ENCODE data around the gene MXRA7. TPM values are rescaled to one million over a fixed set of nuclear protein-coding genes. Genes with fewer than 3 reads are reported as not detected.

The MXRA7 gene
- total and polyA plus RNA-seq, 2 donors (not counting 3 experiments of a cell fraction or from before 2014, with no cell fraction given) = 49.5 to 95.8 TPM

- Histone ChIP-seq H3K36me3 (ENCODE audit: control insufficient read depth in 2 of 2, extremely low read depth in 1 of 2, insufficient read depth in 2 of 2, low read length in 2 of 2) (no peaks in the 10 kb centered on the region), H4K20me1 (replicated peaks; ENCODE audit: control insufficient read depth, extremely low read depth, insufficient read depth, low read length) (no peaks in the 10 kb centered on the region), H3K9me1 (replicated peaks; ENCODE audit: control insufficient read depth, extremely low read depth, insufficient read depth, low read length) (no peaks in the 10 kb centered on the region), H3K9me3 (replicated peaks; ENCODE audit: control insufficient read depth, insufficient read depth, low read length) (no peaks in the 10 kb centered on the region), H3K4me1 (ENCODE audit: control insufficient read depth, extremely low read depth, insufficient read depth, low read length) (no peaks in the 10 kb centered on the region), H3K4me2 (ENCODE audit: insufficient read depth, low read length) (no peak overlapping the region), H3K4me3 (replicated peaks in 1 of 3; ENCODE audit: insufficient read depth in 1 of 3, low read depth in 1 of 3, low read length in 3 of 3) (no peak overlapping the region), H2AFZ (ENCODE audit: low read depth, low read length) (no peak overlapping the region), H3K27ac (ENCODE audit: insufficient read depth, low read depth, low read length) (no peak overlapping the region), H3K27me3 (ENCODE audit: control insufficient read depth in 2 of 2, insufficient read depth in 2 of 2, low read length in 2 of 2) (peaks cover 3 to 9% of the 10 kb centered on the region in 2 experiments), H3K9ac (replicated peaks; ENCODE audit: extremely low read depth, insufficient read depth, low read length) (no peak overlapping the region), H3K79me2 (ENCODE audit: control insufficient read depth, insufficient read depth, low read length) (no peaks in the 10 kb centered on the region)
- intact Hi-C loops (cut with micrococcal nuclease) = no loop called here
- dilution Hi-C loops (cut with MboI; ENCODE audit: extremely low pct_ligation_motif_present, low sequenced_read_pairs) = no loop called here
- ChIA-PET POLR2A (no interaction called here), CTCF (no interaction called here)
- TF ChIP-seq POLR2A (IDR thresholded peaks at IDR 0.05; ENCODE audit: low read depth, low read length) (no peak), GATA2 (IDR thresholded peaks at IDR 0.05; ENCODE audit: insufficient read depth, insufficient read length, low read depth, low read length) (no peak), POLR2AphosphoS5 (IDR thresholded peaks at IDR 0.05; ENCODE audit: insufficient read depth, low read depth, low read length) (no peak), FOS (IDR thresholded peaks at IDR 0.05; ENCODE audit: borderline replicate concordance, insufficient read depth, low read length) (no peak), EZH2 (IDR thresholded peaks at IDR 0.05; ENCODE audit: borderline replicate concordance, low read depth, low read length, severe bottlenecking) (no peak)
- BruUV-seq (replicated peaks) = no TSS peak
- DNase-seq (ENCODE audit: low read depth, low spot score) (no peak), FAIRE-seq (no peak)
Measured at GRCh38 chr17:76642032-76642561, 68.7 kb downstream of the MXRA7 start.

DNA sequence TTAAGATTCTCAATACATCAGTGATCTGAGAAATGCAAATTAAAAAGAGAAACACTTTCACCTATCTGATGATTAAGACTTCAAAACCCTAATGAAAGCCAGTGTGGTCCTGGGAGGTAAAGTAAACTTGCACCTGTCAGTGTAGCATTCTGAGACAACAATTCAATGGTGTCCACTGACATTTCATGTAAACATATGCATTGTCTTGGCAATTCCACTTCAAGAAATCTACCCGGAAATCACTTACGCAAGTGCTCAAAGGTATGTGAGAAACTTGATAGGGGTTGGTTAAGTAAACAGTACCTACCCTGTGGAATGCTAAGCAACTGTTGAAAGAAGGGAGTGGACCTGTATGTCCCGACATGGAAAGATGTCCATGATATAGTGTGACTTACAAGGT, 69.3 kb downstream of the MXRA7 start:
- H3K27ac ChIP-seq (ENCODE audit: insufficient read depth, low read depth, low read length) = no peak overlapping the region
- H3K9ac ChIP-seq (replicated peaks; ENCODE audit: extremely low read depth, insufficient read depth, low read length) = no peak overlapping the region
- intact Hi-C loops (cut with micrococcal nuclease) = no loop called here
- H3K36me3 ChIP-seq (ENCODE audit: control insufficient read depth in 2 of 2, extremely low read depth in 1 of 2, insufficient read depth in 2 of 2, low read length in 2 of 2) = no peaks in the 10 kb centered on the region
- dilution Hi-C loops (cut with MboI; ENCODE audit: extremely low pct_ligation_motif_present, low sequenced_read_pairs) = no loop called here
- H3K9me3 ChIP-seq (replicated peaks; ENCODE audit: control insufficient read depth, insufficient read depth, low read length) = no peaks in the 10 kb centered on the region
- no peaks in the 10 kb centered on the region for H4K20me1 ChIP-seq (replicated peaks; ENCODE audit: control insufficient read depth, extremely low read depth, insufficient read depth, low read length)
- no peak overlapping the region for H3K4me2 ChIP-seq (ENCODE audit: insufficient read depth, low read length)
- peaks cover 3 to 9% of the 10 kb centered on the region in 2 experiments for H3K27me3 ChIP-seq (ENCODE audit: control insufficient read depth in 2 of 2, insufficient read depth in 2 of 2, low read length in 2 of 2)
- no peaks in the 10 kb centered on the region for H3K9me1 ChIP-seq (replicated peaks; ENCODE audit: control insufficient read depth, extremely low read depth, insufficient read depth, low read length)
- H3K4me3 ChIP-seq (replicated peaks in 1 of 3; ENCODE audit: insufficient read depth in 1 of 3, low read depth in 1 of 3, low read length in 3 of 3) = no peak overlapping the region
- ChIA-PET POLR2A (interaction anchor here (0.5 kb wide), 1 partner anchor 55 kb away, joined by 3 read pairs; no protein-coding TSS in a partner anchor), CTCF (interaction anchor here (1.0 kb wide), 1 partner anchor 21 kb away, joined by 4 read pairs; no protein-coding TSS in a partner anchor)
- no peak for TF ChIP-seq MYC (IDR thresholded peaks at IDR 0.05; ENCODE audit: low read depth, low read length)
- TF ChIP-seq JUN (IDR thresholded peaks at IDR 0.05; ENCODE audit: borderline replicate concordance, insufficient read depth, insufficient read length, low read depth) = no peak
- TF ChIP-seq FOS (IDR thresholded peaks at IDR 0.05; ENCODE audit: borderline replicate concordance, insufficient read depth, low read length) = no peak
- no peak for TF ChIP-seq POLR2AphosphoS5 (IDR thresholded peaks at IDR 0.05; ENCODE audit: insufficient read depth, low read depth, low read length)
- TF ChIP-seq POLR2A (IDR thresholded peaks at IDR 0.05; ENCODE audit: low read depth, low read length) = no peak
- no peak for TF ChIP-seq MAX (IDR thresholded peaks at IDR 0.05; ENCODE audit: insufficient read depth, insufficient read length)
- TF ChIP-seq, protein P1, sequence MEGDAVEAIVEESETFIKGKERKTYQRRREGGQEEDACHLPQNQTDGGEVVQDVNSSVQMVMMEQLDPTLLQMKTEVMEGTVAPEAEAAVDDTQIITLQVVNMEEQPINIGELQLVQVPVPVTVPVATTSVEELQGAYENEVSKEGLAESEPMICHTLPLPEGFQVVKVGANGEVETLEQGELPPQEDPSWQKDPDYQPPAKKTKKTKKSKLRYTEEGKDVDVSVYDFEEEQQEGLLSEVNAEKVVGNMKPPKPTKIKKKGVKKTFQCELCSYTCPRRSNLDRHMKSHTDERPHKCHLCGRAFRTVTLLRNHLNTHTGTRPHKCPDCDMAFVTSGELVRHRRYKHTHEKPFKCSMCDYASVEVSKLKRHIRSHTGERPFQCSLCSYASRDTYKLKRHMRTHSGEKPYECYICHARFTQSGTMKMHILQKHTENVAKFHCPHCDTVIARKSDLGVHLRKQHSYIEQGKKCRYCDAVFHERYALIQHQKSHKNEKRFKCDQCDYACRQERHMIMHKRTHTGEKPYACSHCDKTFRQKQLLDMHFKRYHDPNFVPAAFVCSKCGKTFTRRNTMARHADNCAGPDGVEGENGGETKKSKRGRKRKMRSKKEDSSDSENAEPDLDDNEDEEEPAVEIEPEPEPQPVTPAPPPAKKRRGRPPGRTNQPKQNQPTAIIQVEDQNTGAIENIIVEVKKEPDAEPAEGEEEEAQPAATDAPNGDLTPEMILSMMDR (IDR thresholded peaks at IDR 0.05; ENCODE audit: extremely low read depth in 1 of 2, insufficient read depth in 1 of 2, low read depth in 1 of 2, low read length in 2 of 2) = no peak
- TF ChIP-seq EZH2 (IDR thresholded peaks at IDR 0.05; ENCODE audit: borderline replicate concordance, low read depth, low read length, severe bottlenecking) = no peak
- TF ChIP-seq GATA2 (IDR thresholded peaks at IDR 0.05; ENCODE audit: insufficient read depth, insufficient read length, low read depth, low read length) = no peak
- no peak overlapping the region for H2AFZ ChIP-seq (ENCODE audit: low read depth, low read length)
- H3K79me2 ChIP-seq (ENCODE audit: control insufficient read depth, insufficient read depth, low read length) = no peaks in the 10 kb centered on the region
- FAIRE-seq (no peak), DNase-seq (ENCODE audit: low read depth, low spot score) (no peak)
- no peaks in the 10 kb centered on the region for H3K4me1 ChIP-seq (ENCODE audit: control insufficient read depth, extremely low read depth, insufficient read depth, low read length)
- BruUV-seq (replicated peaks) = no TSS peak
